HG02763 (cell line): ENCODE results near the gene GLIS1.

Experiments used
- ATAC-seq: cut with Tn5 transposase; IDR thresholded peaks from one replicate; pipeline ENCODE4 v1.9.1; 2021; ENCODE audit warnings: mild to moderate bottlenecking, moderate library complexity; ENCODE audit not compliant: unreplicated experiment

Gene GLIS1

DNA sequence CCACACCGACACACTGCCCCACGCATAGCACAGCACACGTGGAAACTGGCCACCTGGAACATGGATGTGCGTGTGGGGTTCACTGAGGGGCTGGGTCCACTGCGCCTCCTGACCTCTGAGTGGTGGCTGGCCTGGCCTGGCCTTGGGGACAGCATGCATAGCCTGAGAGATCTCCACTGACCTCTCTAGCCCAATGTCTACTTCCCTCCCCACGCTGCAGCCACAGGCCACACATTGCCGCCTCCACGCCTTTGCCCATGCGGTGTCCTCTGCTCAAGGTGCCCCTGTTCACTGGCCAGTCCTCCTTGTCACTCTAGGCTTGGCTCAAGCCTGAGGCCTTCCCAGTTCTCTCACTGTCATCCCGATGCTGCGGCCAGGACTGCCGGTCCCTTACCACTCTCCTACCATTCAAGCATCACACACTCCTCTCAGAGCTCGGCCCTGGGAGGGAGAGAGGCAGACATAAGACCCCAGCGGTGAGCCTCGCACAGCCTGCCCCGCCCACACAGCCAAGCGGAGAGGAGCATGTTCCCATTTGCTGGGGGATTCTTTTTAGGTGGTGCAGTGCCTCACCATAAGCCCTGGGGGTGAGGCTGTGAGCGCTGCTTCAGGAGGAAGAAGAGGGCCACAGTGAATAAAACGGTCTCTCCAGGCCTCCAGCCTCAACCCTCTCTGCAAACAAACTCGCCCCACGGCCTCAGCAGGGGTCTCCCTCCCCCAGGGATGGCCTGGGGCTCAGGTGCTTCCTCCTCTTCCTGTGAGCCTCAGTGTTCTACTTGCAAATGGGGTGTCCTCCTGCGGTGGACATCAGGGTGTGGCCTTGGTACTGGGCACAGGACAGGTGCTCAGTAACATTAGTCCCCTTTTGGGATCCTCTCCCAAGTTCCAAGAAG lies 199.0 kb downstream of the GLIS1 start:
- ATAC-seq = no peak

DNA sequence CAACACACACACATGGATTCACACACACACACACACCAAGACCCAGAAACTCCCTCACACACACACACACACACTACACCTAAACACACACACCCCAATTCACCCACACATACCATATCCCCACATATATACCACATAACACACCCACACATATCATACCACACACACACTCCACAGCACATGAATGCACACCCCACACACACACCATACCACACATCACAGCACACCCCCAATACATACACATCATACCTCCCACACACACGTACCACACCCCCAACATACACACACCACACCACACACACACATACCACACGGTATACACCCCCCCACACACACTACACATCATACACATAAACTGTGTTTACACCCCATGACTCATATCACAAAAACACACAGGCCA lies 199.7 kb downstream of the GLIS1 start:
- ATAC-seq = no peak

DNA sequence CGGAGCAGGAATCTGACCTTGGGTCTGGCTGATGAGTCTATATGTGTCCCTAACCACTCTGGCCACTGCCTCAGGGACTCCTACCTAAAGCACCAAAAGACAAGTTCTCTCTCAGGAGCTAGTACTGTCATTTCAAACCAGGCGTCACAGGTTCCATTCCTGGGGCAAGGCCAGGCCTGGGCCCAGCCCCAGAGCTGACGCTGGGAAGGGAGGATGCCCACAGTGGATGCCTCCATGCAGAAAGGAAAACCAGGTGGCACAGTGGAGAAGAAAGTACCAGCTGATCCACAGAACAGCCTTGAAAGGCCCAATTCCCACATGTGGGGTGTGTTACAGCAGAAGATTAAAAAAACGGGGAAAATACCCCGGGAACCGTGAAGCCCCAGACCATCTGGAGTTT lies 202.4 kb downstream of the GLIS1 start:
- ATAC-seq = no peak

DNA sequence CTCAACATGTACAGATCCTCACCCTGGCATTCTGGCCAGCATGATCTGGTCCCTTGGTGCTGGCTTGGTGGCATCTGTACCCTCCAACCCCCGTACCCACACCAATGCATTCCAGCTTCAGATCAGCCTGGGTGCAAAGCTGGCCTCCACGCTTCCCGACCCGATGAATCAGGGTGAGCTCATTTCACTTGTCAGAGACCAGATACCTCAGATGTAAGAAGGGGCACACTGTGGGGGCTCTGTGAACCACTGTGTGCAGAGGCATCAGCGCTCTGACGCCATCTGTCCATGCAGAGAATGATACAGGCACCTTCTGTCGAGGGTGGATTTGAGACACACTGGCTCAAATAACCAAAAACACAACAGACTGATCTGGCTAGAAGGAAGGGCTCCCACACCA lies 203.1 kb downstream of the GLIS1 start:
- no peak for ATAC-seq

DNA sequence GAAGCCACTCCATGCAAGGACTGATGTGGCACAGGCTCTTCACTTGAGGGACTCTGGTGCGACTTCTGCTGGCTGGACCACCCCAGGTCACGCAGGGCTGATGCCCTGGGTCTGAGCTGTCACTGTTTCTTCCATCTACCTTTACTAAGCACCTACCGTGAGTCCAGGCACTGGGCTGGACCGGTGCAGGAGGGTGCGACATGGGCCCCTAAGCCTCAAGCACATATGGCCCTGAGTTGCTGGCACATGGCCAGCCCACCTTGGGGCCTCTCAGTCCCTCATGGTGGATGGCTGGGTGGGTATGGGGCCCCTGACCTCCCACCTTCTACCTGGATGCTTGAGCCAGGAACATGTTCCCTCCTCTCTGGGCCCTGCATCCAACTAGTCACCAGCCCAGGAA lies 203.7 kb downstream of the GLIS1 start:
- ATAC-seq = no peak

DNA sequence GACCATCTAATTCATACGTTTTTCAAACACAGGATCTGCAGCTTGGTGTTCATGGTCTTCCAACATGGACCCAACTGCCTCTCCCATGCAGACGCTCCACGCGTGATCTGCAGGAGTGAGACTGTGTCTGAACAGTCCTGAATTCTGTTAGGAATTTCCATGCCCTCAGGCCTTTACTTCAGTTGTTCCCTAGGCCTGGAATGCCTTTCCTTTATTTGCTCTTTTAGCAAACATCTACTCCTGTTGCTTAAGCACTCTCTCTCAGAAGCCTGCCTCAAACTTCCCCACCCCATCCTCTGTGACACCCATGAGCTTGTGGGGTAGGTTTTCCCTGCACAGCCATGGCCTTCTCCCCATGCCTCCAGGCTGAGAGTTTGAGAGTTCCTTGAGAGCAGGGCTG lies 206.1 kb downstream of the GLIS1 start:
- no peak for ATAC-seq

DNA sequence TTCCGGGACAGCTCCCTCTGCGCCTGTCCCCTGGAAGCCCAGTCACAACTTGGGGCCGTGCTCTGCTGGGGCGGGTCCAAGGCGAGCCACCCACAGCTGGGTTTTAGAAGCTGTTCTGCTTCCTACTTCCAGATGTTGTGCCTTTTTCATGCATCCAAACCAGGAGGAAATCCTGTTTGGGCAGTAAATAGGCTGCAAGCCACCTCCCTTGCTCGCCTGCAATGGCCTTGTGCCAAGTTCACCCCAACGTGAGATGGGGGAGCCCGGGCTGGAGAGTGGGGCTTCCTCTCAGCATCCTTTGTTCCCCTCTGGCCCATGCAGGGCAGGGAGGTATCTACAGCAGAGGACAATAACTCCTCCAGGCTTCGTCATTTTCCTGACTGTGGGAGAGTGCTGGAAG lies 206.6 kb downstream of the GLIS1 start:
- no peak for ATAC-seq

DNA sequence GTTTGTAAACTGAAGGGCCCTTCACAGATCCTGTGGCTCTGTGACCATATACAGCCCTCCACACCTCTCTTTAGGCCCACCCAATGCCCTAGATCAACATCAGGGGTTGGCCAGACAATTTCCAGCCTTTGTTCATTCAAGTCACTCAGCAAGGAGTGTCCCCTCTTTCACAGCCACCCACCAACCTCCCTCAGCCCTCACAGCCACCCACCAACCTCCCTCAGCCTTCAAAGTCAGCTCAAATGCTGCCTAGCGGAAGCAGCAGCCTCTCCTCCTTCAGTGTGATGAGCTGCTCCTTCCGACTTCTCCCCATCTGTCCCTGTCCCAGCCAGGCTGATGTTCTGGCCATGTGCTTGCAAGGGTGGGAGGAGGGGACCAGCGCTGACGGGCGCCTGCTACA lies 208.4 kb downstream of the GLIS1 start:
- no peak for ATAC-seq

DNA sequence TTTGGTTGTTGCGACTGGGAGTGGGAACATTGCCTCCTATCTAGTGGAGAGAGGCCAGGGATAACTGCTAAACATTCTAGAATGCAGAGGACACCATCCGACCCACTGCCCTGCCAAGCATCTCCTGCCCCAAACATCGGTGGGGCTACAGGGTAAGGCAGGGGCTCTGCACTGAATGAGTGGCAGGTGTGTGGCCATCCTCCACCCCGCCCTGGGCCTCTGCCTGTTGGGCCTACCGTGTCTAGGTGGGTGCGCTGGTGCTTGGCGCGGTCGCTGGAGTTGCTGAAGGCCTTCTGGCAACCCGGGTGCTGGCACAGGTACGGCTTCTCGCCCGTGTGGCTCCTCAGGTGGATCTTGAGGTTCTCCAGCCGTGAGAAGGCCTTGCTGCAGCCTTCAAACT lies 209.4 kb downstream of the GLIS1 start:
- no peak for ATAC-seq

DNA sequence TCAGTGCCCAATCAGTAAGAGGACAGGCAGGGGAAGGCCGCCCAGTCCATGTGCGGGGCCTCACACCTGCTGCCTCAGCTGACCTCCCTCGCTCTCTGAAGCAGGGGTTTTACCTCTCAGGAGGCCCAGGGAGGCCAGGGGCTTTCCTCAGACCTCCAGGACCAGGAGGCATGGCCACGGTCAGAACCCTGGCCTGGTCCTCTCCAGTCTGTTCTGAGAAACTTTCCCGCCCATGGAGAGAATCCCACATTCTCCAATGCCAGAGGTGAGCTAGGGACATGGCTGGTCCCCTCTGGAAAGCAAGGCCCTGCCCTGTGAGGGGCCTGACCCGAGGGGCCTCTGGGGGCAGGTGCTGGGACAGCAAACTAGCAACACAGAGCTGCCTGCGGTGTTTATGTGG lies 211.6 kb downstream of the GLIS1 start:
- ATAC-seq = no peak

DNA sequence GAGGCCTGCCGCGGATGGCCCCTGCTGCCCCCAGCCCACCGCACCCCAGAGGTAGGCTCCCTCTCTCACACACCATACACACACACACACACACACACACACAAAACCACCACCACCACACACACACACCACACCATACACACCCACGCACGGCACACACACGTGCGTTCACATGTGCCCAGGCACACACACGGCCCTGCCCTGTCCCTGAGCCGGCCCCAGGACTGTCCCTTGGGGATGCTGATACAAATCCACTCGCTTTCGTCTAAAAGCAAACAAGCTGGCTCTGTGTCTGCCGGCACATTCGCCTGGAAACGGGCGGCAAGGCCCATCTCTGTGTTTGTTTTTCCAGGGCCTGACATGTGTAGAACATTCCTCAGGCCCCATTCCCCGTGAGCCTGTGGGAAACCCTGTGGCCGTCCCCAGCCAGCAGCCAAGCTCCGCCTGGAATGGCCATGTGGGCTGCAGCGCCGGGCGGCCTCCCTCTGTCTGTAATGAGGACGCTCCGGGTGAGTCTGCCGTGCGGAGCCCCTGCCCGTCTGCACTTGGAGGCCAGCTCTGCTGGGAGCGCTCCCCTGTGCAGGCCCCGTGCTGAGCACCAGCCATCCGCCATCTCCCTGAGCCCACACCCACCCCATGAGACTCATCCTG lies 212.4 kb downstream of the GLIS1 start:
- ATAC-seq = no peak

DNA sequence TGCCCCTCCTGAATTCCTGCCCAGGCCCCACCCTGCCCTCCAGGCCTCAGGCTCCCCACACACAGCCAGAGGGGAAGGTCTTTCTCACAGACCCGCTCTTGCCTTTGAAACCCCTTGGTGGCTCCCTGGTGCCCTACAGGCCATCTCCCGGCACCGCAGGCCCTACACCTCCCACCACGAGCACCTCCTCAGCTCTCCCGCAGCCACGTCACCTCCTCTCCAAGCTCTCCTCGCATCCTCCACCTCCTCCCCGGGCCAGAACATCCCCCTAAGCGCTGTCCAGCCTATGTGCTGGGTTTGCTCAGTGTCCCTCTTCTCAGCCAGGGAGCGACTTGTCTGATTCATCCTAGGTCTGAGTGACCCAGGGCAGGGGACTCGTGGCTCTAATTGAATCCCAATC lies 213.4 kb downstream of the GLIS1 start:
- ATAC-seq = no peak

DNA sequence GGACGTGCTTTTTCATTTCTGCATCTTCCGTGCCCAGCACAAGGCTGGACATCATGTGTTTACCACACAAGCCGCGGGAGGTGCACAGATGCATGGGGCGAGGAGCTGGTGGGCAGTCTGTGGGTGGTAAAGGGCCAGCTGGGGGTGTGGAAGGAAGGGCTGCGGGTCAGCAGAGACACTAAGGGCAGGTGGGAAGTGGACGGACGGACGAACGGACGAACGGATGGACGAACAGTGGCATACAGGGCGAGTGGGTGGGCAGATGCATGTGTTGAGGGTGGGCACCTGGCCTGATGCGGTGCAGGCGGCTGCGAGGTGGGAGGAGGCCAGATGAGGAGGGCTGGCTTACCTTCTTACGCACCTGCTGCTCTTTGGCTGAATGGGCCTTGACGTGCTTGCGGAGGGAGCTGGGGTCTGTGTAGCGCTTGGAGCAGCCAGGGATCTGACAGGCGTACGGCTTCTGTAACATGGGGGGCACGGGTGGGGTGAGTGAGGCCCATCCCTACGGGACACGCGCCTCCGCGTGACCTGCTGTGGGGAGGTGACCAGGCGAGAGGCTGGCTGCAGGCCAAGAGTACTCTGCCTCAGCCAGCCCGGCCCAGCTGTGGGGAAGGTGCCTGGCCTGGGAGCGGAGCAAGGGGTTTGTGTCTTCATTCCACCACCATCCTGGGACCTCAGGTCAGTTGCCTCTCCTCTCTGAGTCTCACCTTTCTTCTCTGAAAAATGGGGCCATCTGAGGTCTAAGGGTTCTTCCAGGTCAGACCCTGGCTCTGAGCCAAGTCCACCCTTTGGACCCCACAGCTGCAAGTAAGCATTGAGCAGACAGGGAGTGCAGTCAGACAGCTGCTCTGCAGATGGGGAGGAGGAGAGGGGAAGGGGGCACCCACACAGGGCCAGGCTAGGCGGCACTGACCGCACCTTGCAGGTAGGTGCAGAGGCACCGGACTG lies 214.3 kb downstream of the GLIS1 start:
- ATAC-seq = no peak

DNA sequence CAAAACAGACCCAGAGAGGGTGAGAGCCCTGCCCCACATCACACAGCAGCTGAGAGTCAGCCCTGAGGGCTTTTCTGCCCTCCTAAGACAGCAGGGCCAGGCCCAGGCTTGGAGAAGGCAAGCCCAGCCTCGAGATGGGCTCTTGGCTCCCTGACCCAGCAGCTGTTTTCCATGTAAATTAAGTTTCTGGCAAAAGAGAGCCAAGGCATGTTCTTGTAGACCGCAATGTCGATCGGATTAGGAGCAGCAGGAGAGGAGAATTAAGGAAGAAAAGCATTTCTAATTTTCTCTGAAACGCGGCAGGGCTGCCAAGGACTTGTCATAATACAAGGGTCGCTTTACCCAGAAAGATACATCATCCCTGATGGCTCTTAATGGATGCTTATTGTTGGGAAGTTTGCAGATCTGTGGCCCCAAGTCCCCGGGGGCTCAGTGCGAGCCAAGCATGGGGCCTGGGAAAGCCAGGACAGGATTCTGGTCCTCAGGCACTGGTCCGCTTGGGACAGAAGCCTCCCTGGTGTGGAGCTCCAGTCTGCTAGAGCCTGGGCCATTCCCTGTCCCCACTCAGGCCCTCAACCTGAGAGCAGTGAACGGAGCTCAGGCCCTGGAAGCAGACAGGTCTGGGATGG lies 216.9 kb downstream of the GLIS1 start:
- ATAC-seq = no peak

DNA sequence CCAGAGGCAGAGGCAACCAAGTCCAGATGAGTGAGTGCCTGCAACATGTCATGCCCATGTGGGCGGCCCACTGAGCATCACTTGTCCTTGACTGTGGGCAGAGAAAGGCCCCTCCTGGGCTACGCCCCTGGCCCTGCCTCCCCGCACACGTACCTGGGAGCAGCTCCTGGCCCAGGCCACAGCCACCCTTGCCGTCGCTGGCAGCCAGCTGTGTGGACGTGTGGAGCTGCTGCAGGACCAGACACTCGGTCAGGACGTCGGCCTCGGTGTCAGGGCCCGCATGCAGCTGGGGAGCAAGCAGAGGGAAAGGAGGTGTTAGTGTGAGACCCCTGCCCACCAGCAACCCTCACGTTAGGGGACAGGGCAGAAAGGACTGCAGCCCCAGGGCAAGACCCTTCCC lies 218.5 kb downstream of the GLIS1 start:
- ATAC-seq = no peak

DNA sequence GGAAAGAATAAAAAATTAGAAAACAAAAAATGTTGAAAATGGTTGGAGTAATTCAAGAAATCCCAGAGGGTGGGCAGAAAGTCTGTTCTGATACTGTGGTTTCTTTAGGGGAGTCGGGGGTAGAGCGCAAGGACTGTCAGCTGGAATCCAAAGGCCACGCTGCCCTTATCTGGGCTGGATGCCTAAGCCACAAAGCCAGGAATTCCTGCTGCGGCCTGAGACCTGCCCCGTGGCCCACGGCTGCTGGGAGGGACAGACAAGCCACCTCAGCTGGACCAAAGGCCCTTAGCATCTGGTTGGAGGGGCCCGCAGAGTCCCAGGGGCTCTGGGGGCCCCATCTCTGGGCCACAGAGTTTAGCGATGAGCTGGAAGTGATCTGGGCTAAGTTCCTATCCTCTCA lies 219.5 kb downstream of the GLIS1 start:
- no peak for ATAC-seq

DNA sequence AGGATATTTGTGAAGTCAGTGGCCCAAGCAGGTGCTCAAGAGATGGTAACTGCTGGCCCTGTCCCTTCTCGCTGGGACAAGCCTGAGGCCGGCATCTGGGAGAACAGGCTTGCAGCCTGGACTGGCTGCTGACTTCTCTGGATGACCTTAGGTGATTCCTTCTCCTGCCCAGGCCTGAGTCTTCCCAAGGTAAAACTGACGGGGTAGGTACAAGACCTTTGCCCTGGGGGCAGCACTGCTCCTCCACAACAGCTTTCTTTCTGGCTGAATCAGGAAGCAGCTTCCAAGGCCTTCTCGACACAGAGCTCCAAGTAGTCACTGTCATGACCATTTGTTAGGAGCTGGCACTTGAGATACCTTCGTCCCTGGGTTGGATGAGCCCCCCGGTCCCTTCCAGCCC lies 220.2 kb downstream of the GLIS1 start:
- ATAC-seq = no peak

DNA sequence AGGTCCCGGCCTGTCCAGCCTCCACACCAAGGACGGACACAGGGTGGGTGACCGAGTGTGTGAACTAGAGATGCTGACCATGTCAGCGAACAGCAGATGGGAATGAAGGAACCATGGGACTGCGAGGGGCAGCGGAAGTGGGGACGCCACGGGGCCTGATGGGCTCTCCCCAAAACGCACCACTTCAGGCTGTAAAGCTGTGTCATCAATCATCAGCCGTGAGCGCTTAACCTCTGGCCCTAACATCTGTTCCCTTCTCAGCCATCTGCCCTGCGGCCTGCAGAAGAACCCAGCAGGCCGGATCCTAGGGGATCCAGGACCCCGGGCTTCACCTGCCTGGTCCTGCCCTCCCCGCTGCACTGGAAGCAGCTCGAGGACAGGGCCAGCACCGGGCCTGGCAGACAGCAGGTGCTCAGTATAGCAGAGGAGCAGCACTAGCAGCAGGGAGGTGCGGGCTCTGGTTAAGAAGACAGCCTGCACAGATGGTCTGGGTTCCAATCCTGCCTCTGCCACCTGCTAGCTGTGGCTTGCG lies 221.1 kb downstream of the GLIS1 start:
- ATAC-seq = no peak

DNA sequence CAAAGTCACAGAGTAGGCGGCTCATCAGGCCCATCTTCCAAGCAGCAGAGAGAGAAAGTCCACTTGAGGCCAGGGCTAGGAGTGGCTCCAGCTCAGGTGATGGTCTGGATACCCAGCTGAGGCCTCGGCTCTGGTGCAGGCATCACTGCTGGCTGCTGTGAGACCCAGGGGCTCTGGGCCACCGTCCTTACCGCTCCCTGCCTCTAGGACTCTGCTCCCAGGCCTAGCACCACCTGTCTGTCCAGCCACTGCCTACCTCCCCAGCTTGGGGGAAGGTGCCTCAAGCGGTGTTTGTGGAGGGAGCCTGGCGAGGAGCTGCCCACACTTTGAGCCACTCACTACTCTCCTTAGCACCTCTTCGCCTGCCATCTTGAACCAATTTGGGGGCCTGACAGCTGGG lies 221.9 kb downstream of the GLIS1 start:
- no peak for ATAC-seq

DNA sequence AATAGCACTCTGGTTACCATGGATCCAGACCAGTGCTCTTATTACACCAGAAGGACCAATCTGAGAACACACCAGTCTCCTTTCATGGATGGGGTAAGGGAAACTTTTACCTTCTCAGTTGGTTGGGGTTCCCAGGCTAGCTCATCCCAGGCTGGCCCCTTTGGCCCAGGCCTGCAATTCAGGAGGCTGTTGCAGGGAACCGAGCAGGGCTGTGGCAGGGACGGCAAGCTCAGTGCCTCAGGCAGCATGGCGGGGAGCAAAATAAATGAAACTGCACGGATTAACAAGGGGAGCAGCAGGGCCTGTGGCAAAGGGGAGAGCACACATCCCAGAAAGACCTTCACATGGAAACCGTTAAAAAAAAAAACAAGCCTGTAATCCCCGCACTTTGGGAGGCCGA lies 222.8 kb downstream of the GLIS1 start:
- ATAC-seq = no peak

DNA sequence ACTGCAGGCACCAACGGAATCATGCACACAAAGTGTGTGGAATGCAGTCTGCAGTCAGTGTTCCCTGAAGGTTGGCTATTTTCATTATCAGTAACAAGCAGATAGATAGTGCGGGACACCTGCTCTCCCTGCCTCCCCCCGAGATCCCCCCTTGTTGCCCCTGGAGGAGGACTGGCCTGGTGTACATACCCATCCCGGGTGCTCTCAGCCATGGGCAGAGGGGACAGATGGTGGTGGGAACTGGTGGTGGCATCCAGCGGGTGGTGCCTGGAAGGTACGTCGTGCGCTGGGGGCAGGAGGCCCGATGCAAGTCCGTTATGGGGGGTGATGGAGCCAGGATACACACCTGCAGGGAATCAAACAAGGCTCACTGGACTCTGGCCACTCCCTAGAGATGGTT lies 224.5 kb downstream of the GLIS1 start:
- no peak for ATAC-seq
